ENCODE results near the gene APOBEC3A.

APOBEC3A gene

GRCh38 chr22:38930512-38930911, 26.9 kb upstream of the APOBEC3A start:
- Histone ChIP-seq H3K9me3 (ENCODE audit: insufficient read depth, low read depth, low read length) (no peaks in the 10 kb centered on the region), H3K4me1 (ENCODE audit: insufficient read depth, low read length) (peaks cover 4% of the 10 kb centered on the region), H3K27ac (ENCODE audit: low read depth, low read length) (no peak overlapping the region), H3K27me3 (ENCODE audit: insufficient read depth, low read length) (no peaks in the 10 kb centered on the region), H3K36me3 (ENCODE audit: insufficient read depth, low read length) (no peaks in the 10 kb centered on the region), H3K4me3 (ENCODE audit: low read length) (no peak overlapping the region), H3K9ac (ENCODE audit: low read depth, low read length) (no peak overlapping the region)
- 91% methylated on average over 3 of the region's 3 CpGs for WGBS

GRCh38 chr22:38935023-38935422, 22.4 kb upstream of the APOBEC3A start:
- Histone ChIP-seq H3K27ac (ENCODE audit: low read depth, low read length) (no peak overlapping the region), H3K27me3 (ENCODE audit: insufficient read depth, low read length) (no peaks in the 10 kb centered on the region), H3K4me3 (ENCODE audit: low read length) (no peak overlapping the region), H3K9me3 (ENCODE audit: insufficient read depth, low read depth, low read length) (no peaks in the 10 kb centered on the region), H3K36me3 (ENCODE audit: insufficient read depth, low read length) (no peaks in the 10 kb centered on the region), H3K9ac (ENCODE audit: low read depth, low read length) (no peak overlapping the region), H3K4me1 (ENCODE audit: insufficient read depth, low read length) (no peaks in the 10 kb centered on the region)
- WGBS = 94% methylated on average over 8 of the region's 8 CpGs

GRCh38 chr22:38935616-38936015, 21.8 kb upstream of the APOBEC3A start:
- Histone ChIP-seq H3K4me1 (ENCODE audit: insufficient read depth, low read length) (no peaks in the 10 kb centered on the region), H3K4me3 (ENCODE audit: low read length) (no peak overlapping the region), H3K27me3 (ENCODE audit: insufficient read depth, low read length) (no peaks in the 10 kb centered on the region), H3K9ac (ENCODE audit: low read depth, low read length) (no peak overlapping the region), H3K9me3 (ENCODE audit: insufficient read depth, low read depth, low read length) (no peaks in the 10 kb centered on the region), H3K27ac (ENCODE audit: low read depth, low read length) (no peak overlapping the region), H3K36me3 (ENCODE audit: insufficient read depth, low read length) (no peaks in the 10 kb centered on the region)
- 95% methylated on average over 10 of the region's 13 CpGs for WGBS

- no peak overlapping the region for H3K9ac ChIP-seq (ENCODE audit: low read depth, low read length)
- no peaks in the 10 kb centered on the region for H3K36me3 ChIP-seq (ENCODE audit: insufficient read depth, low read length)
- no peak overlapping the region for H3K4me3 ChIP-seq (ENCODE audit: low read length)
- no peak overlapping the region for H3K27ac ChIP-seq (ENCODE audit: low read depth, low read length)
- no peaks in the 10 kb centered on the region for H3K9me3 ChIP-seq (ENCODE audit: insufficient read depth, low read depth, low read length)
- H3K27me3 ChIP-seq (ENCODE audit: insufficient read depth, low read length) = no peaks in the 10 kb centered on the region
- no peaks in the 10 kb centered on the region for H3K4me1 ChIP-seq (ENCODE audit: insufficient read depth, low read length)
- 80% methylated on average over 17 of the region's 17 CpGs for WGBS
Measured at GRCh38 chr22:38936562-38936961, 20.8 kb upstream of the APOBEC3A start.

- Histone ChIP-seq H3K27me3 (ENCODE audit: insufficient read depth, low read length) (no peaks in the 10 kb centered on the region), H3K9me3 (ENCODE audit: insufficient read depth, low read depth, low read length) (no peaks in the 10 kb centered on the region), H3K36me3 (ENCODE audit: insufficient read depth, low read length) (no peaks in the 10 kb centered on the region), H3K4me3 (ENCODE audit: low read length) (no peak overlapping the region), H3K27ac (ENCODE audit: low read depth, low read length) (no peak overlapping the region), H3K4me1 (ENCODE audit: insufficient read depth, low read length) (no peaks in the 10 kb centered on the region), H3K9ac (ENCODE audit: low read depth, low read length) (no peak overlapping the region)
- WGBS = 91% methylated on average over 4 of the region's 4 CpGs
Measured at GRCh38 chr22:38937036-38937435, 20.4 kb upstream of the APOBEC3A start.

GRCh38 chr22:38937541-38937940, 19.9 kb upstream of the APOBEC3A start:
- Histone ChIP-seq H3K27me3 (ENCODE audit: insufficient read depth, low read length) (no peaks in the 10 kb centered on the region), H3K4me3 (ENCODE audit: low read length) (no peak overlapping the region), H3K9ac (ENCODE audit: low read depth, low read length) (no peak overlapping the region), H3K27ac (ENCODE audit: low read depth, low read length) (no peak overlapping the region), H3K36me3 (ENCODE audit: insufficient read depth, low read length) (no peaks in the 10 kb centered on the region), H3K4me1 (ENCODE audit: insufficient read depth, low read length) (no peaks in the 10 kb centered on the region), H3K9me3 (ENCODE audit: insufficient read depth, low read depth, low read length) (no peaks in the 10 kb centered on the region)
- WGBS = 88% methylated on average over 12 of the region's 12 CpGs

GRCh38 chr22:38938221-38938620, 19.2 kb upstream of the APOBEC3A start:
- Histone ChIP-seq H3K9ac (ENCODE audit: low read depth, low read length) (no peak overlapping the region), H3K36me3 (ENCODE audit: insufficient read depth, low read length) (no peaks in the 10 kb centered on the region), H3K4me1 (ENCODE audit: insufficient read depth, low read length) (no peaks in the 10 kb centered on the region), H3K9me3 (ENCODE audit: insufficient read depth, low read depth, low read length) (no peaks in the 10 kb centered on the region), H3K27me3 (ENCODE audit: insufficient read depth, low read length) (no peaks in the 10 kb centered on the region), H3K27ac (ENCODE audit: low read depth, low read length) (no peak overlapping the region), H3K4me3 (ENCODE audit: low read length) (no peak overlapping the region)
- 90% methylated on average over 11 of the region's 11 CpGs for WGBS

GRCh38 chr22:38938925-38939324, 18.5 kb upstream of the APOBEC3A start:
- WGBS = 86% methylated on average over 7 of the region's 7 CpGs
- H3K9me3 ChIP-seq (ENCODE audit: insufficient read depth, low read depth, low read length) = no peaks in the 10 kb centered on the region
- H3K27ac ChIP-seq (ENCODE audit: low read depth, low read length) = no peak overlapping the region
- no peak overlapping the region for H3K9ac ChIP-seq (ENCODE audit: low read depth, low read length)
- no peak overlapping the region for H3K4me3 ChIP-seq (ENCODE audit: low read length)
- no peaks in the 10 kb centered on the region for H3K36me3 ChIP-seq (ENCODE audit: insufficient read depth, low read length)
- H3K4me1 ChIP-seq (ENCODE audit: insufficient read depth, low read length) = no peaks in the 10 kb centered on the region
- H3K27me3 ChIP-seq (ENCODE audit: insufficient read depth, low read length) = peaks cover 3% of the 10 kb centered on the region; the same call in 1 of the 2 replicates

- 97% methylated on average over 5 of the region's 6 CpGs for WGBS
- Histone ChIP-seq H3K36me3 (ENCODE audit: insufficient read depth, low read length) (no peaks in the 10 kb centered on the region), H3K4me3 (ENCODE audit: low read length) (no peak overlapping the region), H3K27me3 (ENCODE audit: insufficient read depth, low read length) (peaks cover 3% of the 10 kb centered on the region; the same call in 1 of the 2 replicates), H3K27ac (ENCODE audit: low read depth, low read length) (no peak overlapping the region), H3K4me1 (ENCODE audit: insufficient read depth, low read length) (no peaks in the 10 kb centered on the region), H3K9me3 (ENCODE audit: insufficient read depth, low read depth, low read length) (no peaks in the 10 kb centered on the region), H3K9ac (ENCODE audit: low read depth, low read length) (no peak overlapping the region)
Measured at GRCh38 chr22:38940811-38941384, 16.5 kb upstream of the APOBEC3A start.

GRCh38 chr22:38941488-38941987, 15.9 kb upstream of the APOBEC3A start:
- Histone ChIP-seq H3K4me1 (ENCODE audit: insufficient read depth, low read length) (no peaks in the 10 kb centered on the region), H3K27me3 (ENCODE audit: insufficient read depth, low read length) (peaks cover 3% of the 10 kb centered on the region; the same call in 1 of the 2 replicates), H3K9me3 (ENCODE audit: insufficient read depth, low read depth, low read length) (no peaks in the 10 kb centered on the region), H3K4me3 (ENCODE audit: low read length) (no peak overlapping the region), H3K27ac (ENCODE audit: low read depth, low read length) (no peak overlapping the region), H3K9ac (ENCODE audit: low read depth, low read length) (no peak overlapping the region), H3K36me3 (ENCODE audit: insufficient read depth, low read length) (no peaks in the 10 kb centered on the region)
- WGBS = 87% methylated on average over 11 of the region's 13 CpGs

GRCh38 chr22:38942702-38943101, 14.7 kb upstream of the APOBEC3A start:
- no peaks in the 10 kb centered on the region for H3K36me3 ChIP-seq (ENCODE audit: insufficient read depth, low read length)
- H3K27ac ChIP-seq (ENCODE audit: low read depth, low read length) = no peak overlapping the region
- H3K9ac ChIP-seq (ENCODE audit: low read depth, low read length) = no peak overlapping the region
- H3K27me3 ChIP-seq (ENCODE audit: insufficient read depth, low read length) = peaks cover 3% of the 10 kb centered on the region; the same call in 1 of the 2 replicates
- H3K9me3 ChIP-seq (ENCODE audit: insufficient read depth, low read depth, low read length) = no peaks in the 10 kb centered on the region
- H3K4me3 ChIP-seq (ENCODE audit: low read length) = no peak overlapping the region
- H3K4me1 ChIP-seq (ENCODE audit: insufficient read depth, low read length) = no peaks in the 10 kb centered on the region
- 92% methylated on average over 5 of the region's 5 CpGs for WGBS

- no peak overlapping the region for H3K27ac ChIP-seq (ENCODE audit: low read depth, low read length)
- no peaks in the 10 kb centered on the region for H3K4me1 ChIP-seq (ENCODE audit: insufficient read depth, low read length)
- no peaks in the 10 kb centered on the region for H3K36me3 ChIP-seq (ENCODE audit: insufficient read depth, low read length)
- 83% methylated on average over 9 of the region's 9 CpGs for WGBS
- H3K9ac ChIP-seq (ENCODE audit: low read depth, low read length) = no peak overlapping the region
- H3K27me3 ChIP-seq (ENCODE audit: insufficient read depth, low read length) = peaks cover 3% of the 10 kb centered on the region; the same call in 1 of the 2 replicates
- no peak overlapping the region for H3K4me3 ChIP-seq (ENCODE audit: low read length)
- no peaks in the 10 kb centered on the region for H3K9me3 ChIP-seq (ENCODE audit: insufficient read depth, low read depth, low read length)
Measured at GRCh38 chr22:38943201-38943600, 14.2 kb upstream of the APOBEC3A start.

All from HUES64 (cell line).